Medulla oblongata (tissue), 1 donor: ENCODE measurements around the gene C10orf71.
A peak's percentile ranks its signal among the peaks of the same experiment; 100 is the strongest.

Source experiments
- DNase-seq: peaks from one replicate; pipeline ENCODE4 v3.0.0-alpha.2; 2015; ENCODE audit errors: extremely low spot score

C10orf71 gene

GRCh38 chr10:49295297-49295696 is 3.7 kb upstream of the C10orf71 start:
- DNase-seq, result no peak

GRCh38 chr10:49296382-49296781 is 2.6 kb upstream of the C10orf71 start:
- no peak for DNase-seq

- DNase-seq, result no peak
Measured at GRCh38 chr10:49296836-49297235, 2.1 kb upstream of the C10orf71 start.

- DNase-seq, result no peak
Measured at GRCh38 chr10:49297818-49298670, 926 bp upstream of the C10orf71 start.

GRCh38 chr10:49298671-49298982 is 343 bp upstream of the C10orf71 start:
- no peak for DNase-seq

- DNase-seq, result no peak
Measured at GRCh38 chr10:49299816-49300139, 808 bp downstream of the C10orf71 start.

GRCh38 chr10:49300140-49300974 is 1.4 kb downstream of the C10orf71 start:
- DNase-seq, result peak; percentile 27

- no peak for DNase-seq
Measured at GRCh38 chr10:49301302-49301701, 2.3 kb downstream of the C10orf71 start.

- no peak for DNase-seq
Measured at GRCh38 chr10:49302088-49302487, 3.1 kb downstream of the C10orf71 start.

GRCh38 chr10:49303711-49304110 is 4.7 kb downstream of the C10orf71 start:
- DNase-seq, result no peak

GRCh38 chr10:49304137-49304536 is 5.2 kb downstream of the C10orf71 start:
- no peak for DNase-seq

- DNase-seq, result no peak
Measured at GRCh38 chr10:49307921-49308320, 9.0 kb downstream of the C10orf71 start.

- DNase-seq, result no peak
Measured at GRCh38 chr10:49308881-49309280, 9.9 kb downstream of the C10orf71 start.

- DNase-seq, result peak; percentile 70
Measured at GRCh38 chr10:49309691-49310411, 10.9 kb downstream of the C10orf71 start.

- no peak for DNase-seq
Measured at GRCh38 chr10:49310460-49310859, 11.5 kb downstream of the C10orf71 start.

GRCh38 chr10:49310901-49311554 is 12.1 kb downstream of the C10orf71 start:
- no peak for DNase-seq

GRCh38 chr10:49311555-49312236 is 12.7 kb downstream of the C10orf71 start:
- DNase-seq, result peak; percentile 7

GRCh38 chr10:49312246-49312869 is 13.4 kb downstream of the C10orf71 start:
- peak; percentile 12 for DNase-seq

- DNase-seq, result no peak
Measured at GRCh38 chr10:49313501-49314070, 14.6 kb downstream of the C10orf71 start.

- no peak for DNase-seq
Measured at GRCh38 chr10:49314806-49315205, 15.8 kb downstream of the C10orf71 start.

- no peak for DNase-seq
Measured at GRCh38 chr10:49318028-49318427, 19.1 kb downstream of the C10orf71 start.
